GM12864 (cell line): Measurements from ENCODE around the gene DDX54.
"Not testable (repeated sequence)": the region's sequence is repeated elsewhere in the genome, so short reads cannot be mapped to it uniquely, and the experiment has no call there.

Source experiments
- DNase-seq: peaks from one replicate; pipeline ENCODE4 v3.0.0-alpha.2; 2011; ENCODE audit warnings: low read depth
- H3K4me3 ChIP-seq: 2 replicates; pipeline ENCODE4 v1.5.1; 2011; ENCODE audit warnings: mild to moderate bottlenecking, low read depth, low read length, control low read depth
- TF ChIP-seq, protein P1 (sequence below): IDR thresholded peaks from 2 replicates; pipeline ENCODE4 v1.5.1; 2011; ENCODE audit warnings: low read depth, mild to moderate bottlenecking, moderate library complexity, low read length, control low read depth, inconsistent platforms; ENCODE audit errors: missing control alignments

DDX54 gene

DNA sequence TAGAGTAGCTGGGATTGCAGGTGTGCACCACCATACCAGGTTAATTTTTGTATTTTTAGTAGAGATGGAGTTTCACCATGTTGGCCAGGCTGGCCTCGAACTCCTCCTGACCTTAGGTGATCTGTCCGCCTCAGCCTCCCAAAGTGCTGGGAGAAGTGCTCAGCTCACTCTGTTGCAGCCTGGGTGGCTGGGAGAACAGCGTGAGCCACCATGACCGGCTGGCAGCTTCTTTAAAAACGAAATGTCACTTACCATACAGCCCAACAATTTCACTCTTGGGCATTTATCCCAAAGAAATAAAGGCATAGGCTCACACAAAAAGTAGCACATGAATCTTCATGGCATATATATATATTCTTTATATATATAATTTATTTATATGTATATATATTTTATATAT is 40.5 kb downstream of the DDX54 start:
- TF ChIP-seq, protein P1, sequence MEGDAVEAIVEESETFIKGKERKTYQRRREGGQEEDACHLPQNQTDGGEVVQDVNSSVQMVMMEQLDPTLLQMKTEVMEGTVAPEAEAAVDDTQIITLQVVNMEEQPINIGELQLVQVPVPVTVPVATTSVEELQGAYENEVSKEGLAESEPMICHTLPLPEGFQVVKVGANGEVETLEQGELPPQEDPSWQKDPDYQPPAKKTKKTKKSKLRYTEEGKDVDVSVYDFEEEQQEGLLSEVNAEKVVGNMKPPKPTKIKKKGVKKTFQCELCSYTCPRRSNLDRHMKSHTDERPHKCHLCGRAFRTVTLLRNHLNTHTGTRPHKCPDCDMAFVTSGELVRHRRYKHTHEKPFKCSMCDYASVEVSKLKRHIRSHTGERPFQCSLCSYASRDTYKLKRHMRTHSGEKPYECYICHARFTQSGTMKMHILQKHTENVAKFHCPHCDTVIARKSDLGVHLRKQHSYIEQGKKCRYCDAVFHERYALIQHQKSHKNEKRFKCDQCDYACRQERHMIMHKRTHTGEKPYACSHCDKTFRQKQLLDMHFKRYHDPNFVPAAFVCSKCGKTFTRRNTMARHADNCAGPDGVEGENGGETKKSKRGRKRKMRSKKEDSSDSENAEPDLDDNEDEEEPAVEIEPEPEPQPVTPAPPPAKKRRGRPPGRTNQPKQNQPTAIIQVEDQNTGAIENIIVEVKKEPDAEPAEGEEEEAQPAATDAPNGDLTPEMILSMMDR: no peak
- DNase-seq: no peak
- no peak overlapping the region for H3K4me3 ChIP-seq

DNA sequence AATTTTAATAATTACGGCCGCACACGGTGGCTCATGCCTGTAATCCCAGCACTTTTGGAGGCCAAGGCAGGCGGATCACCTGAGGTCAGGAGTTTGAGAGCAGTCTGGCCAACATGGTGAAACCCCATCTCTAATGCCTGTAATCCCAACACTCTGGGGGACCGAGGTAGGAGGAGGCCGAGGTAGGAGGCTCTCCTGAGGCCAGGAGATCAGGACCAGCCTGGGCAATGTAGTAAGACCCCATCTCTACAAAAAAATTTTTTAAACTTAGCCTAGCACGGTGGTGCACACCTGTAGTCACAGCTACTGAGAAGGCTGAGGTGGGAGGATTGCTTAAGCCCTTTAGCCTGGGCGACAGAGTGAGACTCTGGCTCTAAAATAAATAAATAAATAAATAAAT is 41.3 kb downstream of the DDX54 start:
- DNase-seq: no peak
- TF ChIP-seq, protein P1: no peak
- no peak overlapping the region for H3K4me3 ChIP-seq

DNA sequence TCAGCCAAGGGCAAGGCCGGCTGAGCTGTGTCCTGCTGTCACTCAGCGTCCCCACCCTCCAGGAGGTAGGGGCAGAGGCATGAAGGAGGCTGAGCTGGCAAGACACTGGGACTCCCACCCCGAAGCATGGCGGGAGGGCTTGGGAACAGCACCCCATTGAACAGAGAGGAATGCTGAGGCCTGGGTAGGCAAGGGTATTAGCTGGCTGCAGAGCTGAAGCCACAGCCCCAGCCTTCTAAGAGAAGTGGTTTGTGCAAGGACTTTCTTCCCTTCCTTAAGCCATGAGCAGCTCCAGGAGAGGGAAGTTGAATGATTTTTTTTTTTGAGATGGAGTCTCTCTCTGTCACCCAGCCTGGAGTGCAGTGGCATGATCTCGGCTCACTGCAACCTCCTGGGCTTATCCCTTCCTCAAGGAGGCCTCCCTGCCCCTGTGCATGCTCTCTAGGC is 42.4 kb downstream of the DDX54 start:
- DNase-seq: no peak
- TF ChIP-seq, protein P1: no peak
- no peak overlapping the region for H3K4me3 ChIP-seq

DNA sequence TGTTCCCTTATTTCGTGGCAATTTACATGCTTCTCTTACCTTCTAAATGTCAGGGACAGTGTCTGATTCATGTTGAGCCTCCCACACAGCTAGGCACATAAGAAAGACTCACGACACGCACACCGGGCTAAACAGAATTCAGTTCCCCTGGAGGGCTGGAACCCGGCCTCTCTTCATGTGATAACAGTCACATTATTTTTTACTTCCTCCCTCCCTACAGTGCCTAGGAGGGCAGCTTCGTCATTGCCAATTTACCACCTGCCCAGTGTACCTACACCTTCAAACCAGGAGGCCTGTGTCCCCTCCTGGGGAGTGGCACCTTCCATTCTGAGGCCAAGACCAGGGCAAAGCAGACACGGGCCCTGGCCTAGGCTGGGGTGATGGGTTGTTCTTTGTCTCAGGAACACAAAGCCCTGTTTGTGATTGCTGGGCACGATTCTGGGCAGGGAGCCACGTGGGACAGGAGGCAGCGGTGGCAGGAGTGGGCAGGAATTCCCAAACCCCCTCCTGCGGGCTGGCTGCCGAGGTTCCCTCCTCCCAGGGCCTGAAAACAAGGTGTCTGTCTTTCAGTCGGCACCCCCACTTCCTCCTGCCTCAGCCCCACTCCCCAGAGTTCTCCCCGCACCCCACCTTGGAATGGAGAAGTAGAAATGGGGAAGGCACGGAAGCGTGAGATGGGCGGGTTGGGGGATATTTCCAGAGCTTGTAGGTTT is 42.9 kb downstream of the DDX54 start:
- TF ChIP-seq, protein P1: no peak
- no peak for DNase-seq
- H3K4me3 ChIP-seq: no peak overlapping the region

DNA sequence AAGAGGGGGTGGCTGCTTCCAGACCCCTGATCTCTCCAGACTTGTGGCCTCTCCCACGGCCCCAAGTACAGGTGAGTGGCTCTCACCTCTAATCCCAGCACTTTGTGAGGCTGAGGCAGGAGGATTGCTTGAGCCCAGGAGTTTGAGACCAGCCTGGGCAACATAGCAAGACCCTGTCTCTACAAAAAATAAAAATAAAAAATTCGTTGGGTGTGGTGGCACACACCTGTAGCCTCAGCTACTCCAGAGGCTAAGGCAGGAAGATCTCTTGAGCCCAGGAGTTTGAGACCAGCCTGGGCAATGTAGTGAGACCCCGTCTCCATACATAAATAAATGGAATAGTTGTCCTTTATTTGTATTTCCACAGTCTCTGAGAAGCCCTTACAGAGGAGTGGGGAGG is 43.6 kb downstream of the DDX54 start:
- DNase-seq, H3K4me3 ChIP-seq: not testable (repeated sequence)

DNA sequence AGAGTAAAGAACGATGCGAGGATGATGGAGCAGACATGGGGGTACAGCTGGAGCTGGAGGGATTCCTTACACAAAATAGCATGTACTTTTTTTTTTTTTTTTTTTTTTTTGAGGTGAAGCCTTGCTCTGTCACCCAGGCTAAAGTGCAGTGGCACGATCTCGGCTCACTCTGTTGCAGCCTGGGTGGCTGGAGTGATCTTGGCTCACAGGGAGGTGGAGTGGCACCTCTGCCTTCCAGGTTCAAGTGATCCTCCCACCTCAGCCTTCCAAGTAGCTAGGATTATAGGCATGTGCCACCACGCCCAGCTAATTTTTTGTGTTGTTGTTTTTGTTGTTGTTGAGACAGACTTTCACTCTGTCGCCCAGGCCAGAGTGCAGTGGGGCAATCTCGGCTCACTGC is 44.6 kb downstream of the DDX54 start:
- TF ChIP-seq, protein P1: no peak

DNA sequence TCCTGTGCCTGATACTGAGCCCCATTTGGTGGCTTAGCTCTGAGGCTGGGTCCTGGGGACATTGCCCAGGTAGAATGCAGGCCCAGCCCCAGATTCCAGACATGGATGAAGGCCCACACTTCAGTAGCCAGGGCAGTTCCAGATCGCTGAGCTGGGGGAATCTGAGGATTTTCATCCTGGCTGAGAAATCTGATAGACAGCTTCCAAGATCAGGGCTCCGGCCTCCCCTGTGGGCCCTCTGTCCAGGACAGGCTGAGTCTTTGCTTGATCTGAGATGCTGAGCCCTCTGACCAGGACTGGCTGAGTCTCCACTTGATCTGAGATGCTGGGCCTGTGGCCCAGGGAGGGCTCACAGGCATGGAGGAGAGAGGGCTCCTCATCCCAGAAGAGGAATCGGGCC is 46.5 kb downstream of the DDX54 start:
- no peak for DNase-seq
- TF ChIP-seq, protein P1: no peak
- no peak overlapping the region for H3K4me3 ChIP-seq

More for the DNA sequence above, 44.6 kb downstream of the DDX54 start:
- no peak for DNase-seq
- H3K4me3 ChIP-seq: no peak overlapping the region
